Fibroblast of villous mesenchyme (primary cell): ENCODE data around the gene C19orf25. TPM values are rescaled to one million over a fixed set of nuclear protein-coding genes. Genes with fewer than 3 reads are reported as not detected.
"Not testable (repeated sequence)": the region's sequence is repeated elsewhere in the genome, so short reads cannot be mapped to it uniquely, and the experiment has no call there.

ENCODE experiments used
- DNase-seq: peaks from one replicate; pipeline ENCODE4 v3.0.0-alpha.2; 2010; ENCODE audit warnings: low read depth
- H3K4me3 ChIP-seq: 2 replicates; pipeline ENCODE4 v1.5.1; 2011; ENCODE audit warnings: low read depth, mild to moderate bottlenecking, low read length
- total RNA-seq: library from RNA; depleted of rRNA; stranded (reverse); fragments of >200 nt; gene quantifications from 2 replicates; pipeline ENCODE4 v1.2.3, GENCODE V29; 2012
- TF ChIP-seq, protein P1 (sequence below): IDR thresholded peaks from 2 replicates; pipeline ENCODE4 v1.5.1; 2012; ENCODE audit warnings: low read depth, mild to moderate bottlenecking, low read length; ENCODE audit not compliant: insufficient read depth

The C19orf25 gene
- total RNA-seq, 1 donor = 32.8 TPM

DNA sequence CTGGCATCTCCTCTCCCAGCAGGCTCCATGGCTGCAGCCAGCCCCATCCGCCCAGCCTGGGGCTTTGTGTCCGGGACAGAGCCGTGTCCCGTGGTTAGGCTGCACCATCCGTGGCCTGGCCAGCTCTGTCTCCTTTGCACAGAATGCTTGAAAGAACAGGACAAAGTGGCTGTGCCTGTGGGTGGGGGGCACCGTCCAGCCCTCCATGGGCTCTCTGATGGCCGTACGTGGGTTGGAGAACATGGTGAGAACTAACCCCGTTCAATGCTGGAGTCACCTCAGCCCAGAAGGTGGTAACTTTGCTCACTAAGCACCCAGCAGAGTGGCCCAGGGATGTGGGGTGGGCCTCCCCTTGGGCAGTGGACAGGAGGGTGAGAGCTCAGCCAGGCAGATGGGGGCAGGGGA lies 38.0 kb downstream of the C19orf25 start:
- TF ChIP-seq, protein P1, sequence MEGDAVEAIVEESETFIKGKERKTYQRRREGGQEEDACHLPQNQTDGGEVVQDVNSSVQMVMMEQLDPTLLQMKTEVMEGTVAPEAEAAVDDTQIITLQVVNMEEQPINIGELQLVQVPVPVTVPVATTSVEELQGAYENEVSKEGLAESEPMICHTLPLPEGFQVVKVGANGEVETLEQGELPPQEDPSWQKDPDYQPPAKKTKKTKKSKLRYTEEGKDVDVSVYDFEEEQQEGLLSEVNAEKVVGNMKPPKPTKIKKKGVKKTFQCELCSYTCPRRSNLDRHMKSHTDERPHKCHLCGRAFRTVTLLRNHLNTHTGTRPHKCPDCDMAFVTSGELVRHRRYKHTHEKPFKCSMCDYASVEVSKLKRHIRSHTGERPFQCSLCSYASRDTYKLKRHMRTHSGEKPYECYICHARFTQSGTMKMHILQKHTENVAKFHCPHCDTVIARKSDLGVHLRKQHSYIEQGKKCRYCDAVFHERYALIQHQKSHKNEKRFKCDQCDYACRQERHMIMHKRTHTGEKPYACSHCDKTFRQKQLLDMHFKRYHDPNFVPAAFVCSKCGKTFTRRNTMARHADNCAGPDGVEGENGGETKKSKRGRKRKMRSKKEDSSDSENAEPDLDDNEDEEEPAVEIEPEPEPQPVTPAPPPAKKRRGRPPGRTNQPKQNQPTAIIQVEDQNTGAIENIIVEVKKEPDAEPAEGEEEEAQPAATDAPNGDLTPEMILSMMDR = no peak

DNA sequence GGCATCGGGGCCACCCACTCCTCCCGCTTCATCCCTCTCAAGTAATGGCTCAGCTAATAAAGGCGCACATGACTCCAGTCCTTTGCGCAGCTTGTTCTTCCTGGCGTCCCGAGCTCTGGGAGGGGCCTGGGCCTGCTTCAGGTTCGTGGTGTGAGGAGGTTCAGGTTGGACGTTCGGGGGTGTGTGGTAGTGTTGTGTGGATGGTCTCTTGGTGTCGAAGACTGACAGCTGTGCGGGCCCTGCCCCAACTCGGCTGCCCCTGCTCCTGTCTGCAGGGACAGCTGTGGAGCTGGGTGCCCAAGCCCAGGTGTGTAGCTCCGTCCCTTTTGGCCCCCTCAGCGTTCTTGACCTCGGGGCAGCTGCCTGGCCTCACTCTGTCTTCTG lies 38.6 kb downstream of the C19orf25 start:
- TF ChIP-seq, protein P1 = no peak
- DNase-seq = no peak
- H3K4me3 ChIP-seq = no peak overlapping the region

More for the DNA sequence above, 38.0 kb downstream of the C19orf25 start:
- H3K4me3 ChIP-seq = no peak overlapping the region
- no peak for DNase-seq

DNA sequence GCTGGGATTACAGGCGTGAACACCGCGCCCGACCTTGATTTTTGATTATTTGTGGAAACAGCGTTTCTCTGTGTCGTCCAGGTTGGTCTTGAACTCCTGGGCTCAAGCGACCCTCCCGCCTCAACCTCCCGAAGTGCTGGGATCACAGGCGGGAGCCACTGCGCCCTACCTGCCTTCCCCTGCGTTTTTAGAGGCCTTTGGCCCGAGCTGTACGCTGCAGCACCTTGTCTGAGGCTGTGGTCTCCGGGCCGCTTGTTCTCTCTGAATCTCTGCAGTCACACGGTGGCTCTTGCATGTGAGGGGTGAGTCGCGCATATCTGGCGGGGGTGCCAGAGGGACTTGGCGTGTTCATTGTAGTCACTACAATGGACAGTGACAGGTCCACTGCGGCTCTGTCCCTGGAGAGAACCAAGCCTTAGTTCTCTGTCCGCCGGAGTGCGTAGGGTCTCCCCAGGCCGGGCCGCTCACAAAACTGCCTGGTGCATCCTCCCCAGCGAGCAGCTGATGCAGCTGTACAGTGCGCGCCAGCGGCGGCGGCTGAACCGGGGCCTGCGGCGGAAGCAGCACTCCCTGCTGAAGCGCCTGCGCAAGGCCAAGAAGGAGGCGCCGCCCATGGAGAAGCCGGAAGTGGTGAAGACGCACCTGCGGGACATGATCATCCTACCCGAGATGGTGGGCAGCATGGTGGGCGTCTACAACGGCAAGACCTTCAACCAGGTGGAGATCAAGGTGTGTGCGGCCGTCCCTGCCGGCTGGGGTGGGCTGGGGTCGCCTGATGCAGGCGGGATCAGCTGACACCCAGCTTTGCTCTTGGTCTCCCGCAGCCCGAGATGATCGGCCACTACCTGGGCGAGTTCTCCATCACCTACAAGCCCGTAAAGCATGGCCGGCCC lies 39.2 kb downstream of the C19orf25 start:
- not testable (repeated sequence) for DNase-seq
- H3K4me3 ChIP-seq = peak overlapping the region; percentile 91

DNA sequence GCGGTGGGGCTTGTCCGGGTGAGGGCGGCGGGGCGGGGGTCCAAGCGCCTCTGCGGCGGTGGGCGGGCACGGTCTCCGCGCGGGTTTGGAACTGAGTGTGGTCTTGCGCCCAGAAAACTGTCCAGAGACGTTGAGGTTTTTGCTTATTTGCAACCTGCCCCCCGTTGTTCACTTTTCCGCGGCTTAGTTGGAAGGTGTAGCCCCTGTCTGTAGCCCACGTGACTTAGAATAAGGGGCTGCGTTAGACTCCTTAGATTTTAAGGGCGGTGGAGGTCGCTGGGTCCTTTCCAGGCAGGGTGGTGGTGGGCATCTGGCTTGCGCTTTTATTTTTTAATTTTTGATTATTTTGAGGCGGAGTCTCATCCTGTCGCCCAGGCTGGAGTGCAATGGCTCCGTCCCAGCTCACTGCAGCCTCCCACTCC lies 40.1 kb downstream of the C19orf25 start:
- TF ChIP-seq, protein P1 = no peak
- no peak for DNase-seq
- H3K4me3 ChIP-seq = peak overlapping the region; percentile 91

DNA sequence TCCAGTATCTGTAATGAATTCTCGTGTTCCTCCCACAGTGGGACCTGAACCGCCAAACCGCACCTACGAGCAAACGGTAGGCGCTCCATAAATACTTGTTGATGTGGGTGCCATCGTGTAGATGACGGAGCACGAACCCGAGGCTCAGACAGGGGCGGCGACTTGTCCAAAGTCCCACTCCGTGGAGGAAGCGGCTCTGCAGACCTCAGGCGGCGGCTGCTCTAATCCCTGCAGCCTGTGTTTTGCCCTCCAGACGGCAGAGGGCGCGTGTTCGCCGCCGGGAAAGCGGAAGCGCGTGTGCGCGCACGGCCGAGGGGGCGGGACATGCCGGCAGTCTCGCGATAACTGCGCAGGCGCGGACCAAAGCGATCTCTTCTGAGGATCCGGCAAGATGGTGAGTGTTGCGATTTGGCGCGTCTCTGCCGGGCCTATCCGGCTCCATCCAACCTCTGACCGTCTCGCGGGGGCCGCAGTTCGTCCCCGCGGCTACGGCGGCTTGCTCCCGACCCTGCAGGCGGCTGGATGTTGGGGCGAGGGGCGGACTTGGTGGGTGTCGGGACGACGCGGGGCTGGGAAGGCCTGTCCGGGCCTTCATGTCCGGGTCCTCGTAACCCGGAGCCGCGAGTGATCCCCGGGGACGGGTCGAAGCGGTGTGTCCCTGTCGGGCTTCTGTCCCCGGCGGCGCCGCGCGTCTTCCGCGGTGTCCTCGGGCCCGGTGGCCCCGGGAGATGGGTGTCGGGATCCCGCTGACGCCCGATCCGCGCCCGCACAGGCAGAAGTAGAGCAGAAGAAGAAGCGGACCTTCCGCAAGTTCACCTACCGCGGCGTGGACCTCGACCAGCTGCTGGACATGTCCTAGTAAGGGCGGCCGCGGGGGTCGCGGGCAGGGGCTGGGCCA lies 40.7 kb downstream of the C19orf25 start, which contains the start of gene RPS15:
Gene RPS15, plus strand, starts transcription at position 362 of the 898 bp plus-strand sequence. Its CDS starts 30 bp downstream, at position 392.
- DNase-seq = peak; percentile 97
- TF ChIP-seq, protein P1 = peak; percentile 83
- peak within 1 kb of the TSS; percentile 91 for H3K4me3 ChIP-seq

DNA sequence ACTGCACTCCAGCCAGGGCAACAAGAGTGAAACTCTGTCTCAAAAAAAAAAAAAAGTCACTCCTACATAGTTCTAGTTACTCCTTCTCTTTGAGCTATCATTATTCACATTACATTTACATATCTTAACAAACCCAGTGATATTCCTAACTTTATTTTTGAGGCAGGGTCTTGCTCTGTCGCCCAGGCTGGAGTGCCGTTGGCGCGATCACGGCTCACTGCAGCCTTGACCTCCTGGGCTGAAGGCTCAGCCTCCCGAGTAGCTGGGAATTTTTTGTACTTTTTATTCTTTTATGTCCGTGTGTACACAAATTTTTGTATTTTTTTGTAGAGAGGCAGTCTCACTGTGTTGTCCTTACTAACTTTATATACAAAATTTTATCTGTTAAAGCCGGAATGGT lies 41.4 kb downstream of the C19orf25 start:
- TF ChIP-seq, protein P1 = no peak
- DNase-seq = no peak
- peak overlapping the region; percentile 91 for H3K4me3 ChIP-seq
